ENCODE measurements around the gene HPCAL1. TPM values are rescaled to one million over a fixed set of nuclear protein-coding genes. Genes with fewer than 3 reads are reported as not detected.

Gene HPCAL1
- total and polyA plus RNA-seq, 2 of the 8 experiments (the other 6 are each of a cell fraction or from before 2014, with no cell fraction given), result 5.8 to 8.6 TPM

DNA sequence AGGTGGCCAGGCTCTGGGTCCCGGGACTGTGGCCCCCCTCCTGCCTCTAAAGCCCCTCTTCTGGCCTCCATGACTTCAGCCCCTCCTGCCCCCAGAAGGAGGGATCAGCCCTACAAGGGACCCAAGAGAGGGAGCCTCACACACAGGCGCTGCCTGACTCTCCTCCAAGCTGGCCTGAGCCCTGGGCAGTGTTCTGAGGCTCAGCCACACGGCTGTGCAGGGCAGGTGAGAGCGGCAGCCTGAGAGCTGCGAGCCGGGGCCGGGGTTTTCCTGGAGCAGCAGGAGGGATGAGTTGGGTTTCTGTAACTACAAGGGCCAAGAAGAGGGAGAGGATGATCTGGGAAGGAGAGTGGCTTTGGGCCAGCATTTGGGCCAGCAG lies 70.1 kb downstream of the HPCAL1 start:
- no peak overlapping the region for H3K4me3 ChIP-seq (ENCODE audit: extremely low read depth in 1 of 4, insufficient read depth in 2 of 4, low read depth in 3 of 4, low read length in 4 of 4)
- DNase-seq (ENCODE audit: low read depth in 1 of 2, low spot score in 2 of 2) (no peak), FAIRE-seq (no peak)
- H3K4ac ChIP-seq (replicated peaks; ENCODE audit: insufficient read length, low read depth, low read length), result no peak overlapping the region
- TF ChIP-seq EP300 (IDR thresholded peaks at IDR 0.05; ENCODE audit: borderline replicate concordance in 1 of 2, low read depth in 2 of 2, low read length in 2 of 2), result no peak
- no peak for TF ChIP-seq GTF2F1 (IDR thresholded peaks at IDR 0.05; ENCODE audit: borderline replicate concordance, low read depth, low read length)
- TF ChIP-seq KDM4A (IDR thresholded peaks at IDR 0.05; ENCODE audit: low read depth, low read length, severe bottlenecking), result no peak
- no peak for TF ChIP-seq YY1 (IDR thresholded peaks at IDR 0.05; ENCODE audit: low read depth, low read length)
- no peak for TF ChIP-seq JUND (IDR thresholded peaks at IDR 0.05; ENCODE audit: low read length)
- TF ChIP-seq FOSL1 (IDR thresholded peaks at IDR 0.05; ENCODE audit: insufficient read depth, low read depth, low read length), result no peak
- TF ChIP-seq PHF8 (conservative IDR thresholded peaks at IDR 0.05; ENCODE audit: low read depth, low read length), result no peak
- no peak for TF ChIP-seq KDM1A (IDR thresholded peaks at IDR 0.05; ENCODE audit: borderline replicate concordance, low read length)
- no peak for TF ChIP-seq ZNF274 (IDR thresholded peaks at IDR 0.05; ENCODE audit: borderline replicate concordance, extremely low read depth, low read length)
- TF ChIP-seq BRCA1 (IDR thresholded peaks at IDR 0.05; ENCODE audit: low read depth, low read length), result no peak
- no peak for TF ChIP-seq SP1 (IDR thresholded peaks at IDR 0.05; ENCODE audit: low read depth, low read length)
- TF ChIP-seq RNF2 (IDR thresholded peaks at IDR 0.05; ENCODE audit: borderline replicate concordance, low read depth, low read length, missing control alignments, poor library complexity, severe bottlenecking), result no peak
- no peak for TF ChIP-seq NRF1 (IDR thresholded peaks at IDR 0.05; ENCODE audit: low read depth, low read length)
- peaks cover 5% of the 10 kb centered on the region for H3K79me1 ChIP-seq (ENCODE audit: low read depth, low read length)
- no peak overlapping the region for H2BK20ac ChIP-seq (ENCODE audit: low read length)
- no peak overlapping the region for H3K9ac ChIP-seq (replicated peaks in 1 of 4; ENCODE audit: extremely low read depth in 1 of 4, low read depth in 3 of 4, low read length in 3 of 4)
- H3K79me2 ChIP-seq (ENCODE audit: control insufficient read depth in 1 of 2, insufficient read depth in 2 of 2, low read length in 2 of 2), result no peaks in the 10 kb centered on the region
- 74% methylated on average over 5 of the region's 7 CpGs; no CpG with 5 or more reads in 1 of the 2 experiments for WGBS, 2 experiments (ENCODE audit: extremely low coverage in 1 of 2, insufficient coverage in 1 of 2, insufficient read length in 1 of 2, insufficient replicate concordance in 2 of 2, low coverage in 1 of 2, low lambda C conversion rate in 2 of 2, missing lambda C conversion rate in 1 of 2)
- H2BK120ac ChIP-seq (replicated peaks; ENCODE audit: low read depth, low read length), result no peak overlapping the region
- H3K4me1 ChIP-seq (replicated peaks in 1 of 4; ENCODE audit: control insufficient read depth in 3 of 4, insufficient read depth in 4 of 4, low read length in 3 of 4), result peaks cover 2 to 8% (median 6%) of the 10 kb centered on the region in 4 experiments; a peak in 5 of 7 replicates
- H3K23me2 ChIP-seq (ENCODE audit: low read depth, low read length), result peaks cover 3% of the 10 kb centered on the region; the same call in 1 of the 2 replicates
- H2BK15ac ChIP-seq (ENCODE audit: low read length), result no peak overlapping the region
- peaks cover 0 to 6% of the 10 kb centered on the region in 2 experiments for H4K20me1 ChIP-seq (replicated peaks in 1 of 2; ENCODE audit: control insufficient read depth in 1 of 2, insufficient read depth in 2 of 2, low read length in 2 of 2)
- H4K91ac ChIP-seq (replicated peaks; ENCODE audit: insufficient read length, low read length), result no peak overlapping the region
- no peak overlapping the region for H3K4me2 ChIP-seq (ENCODE audit: insufficient read depth in 1 of 2, low read depth in 2 of 2, low read length in 2 of 2)
- CTCF ChIA-PET (ENCODE audit: partially characterized antibody), result interaction anchor here (1.2 to 4.5 kb wide), 2 partner anchors 20 to 36 kb away, joined by 4 to 29 read pairs; no protein-coding TSS in a partner anchor
- H2BK12ac ChIP-seq (ENCODE audit: low read depth, low read length), result no peak overlapping the region
- H3K9me3 ChIP-seq (ENCODE audit: insufficient read depth in 2 of 2, low read depth in 1 of 2, low read length in 1 of 2), result no peaks in the 10 kb centered on the region
- POLR2A ChIA-PET (ENCODE audit: partially characterized antibody), result no interaction called here
- no peaks in the 10 kb centered on the region for H3K27me3 ChIP-seq (replicated peaks in 1 of 4; ENCODE audit: control insufficient read depth in 3 of 4, extremely low read depth in 1 of 4, insufficient read depth in 3 of 4, low read length in 3 of 4)
- H3K14ac ChIP-seq (ENCODE audit: insufficient read length), result no peak overlapping the region
- H2AFZ ChIP-seq (ENCODE audit: low read length), result no peak overlapping the region
- no peak overlapping the region for H4K5ac ChIP-seq (ENCODE audit: insufficient read length, low read depth, low read length)
- no peak overlapping the region for H2AK5ac ChIP-seq (ENCODE audit: low read depth, low read length)
- H3K27ac ChIP-seq (ENCODE audit: low read depth, low read length), result no peak overlapping the region
- no peak overlapping the region for H4K8ac ChIP-seq (ENCODE audit: extremely low read depth, insufficient read depth, low read length)
- no peak overlapping the region for H3K18ac ChIP-seq (ENCODE audit: extremely low read depth, low read length)
- no peak overlapping the region for H2BK5ac ChIP-seq (ENCODE audit: low read depth, low read length)
- no peak overlapping the region for H3K23ac ChIP-seq (ENCODE audit: insufficient read length)
- no peaks in the 10 kb centered on the region; a peak in 1 of 8 replicates for H3K36me3 ChIP-seq (ENCODE audit: control insufficient read depth in 2 of 4, insufficient read depth in 4 of 4, low read length in 3 of 4)
- H3K56ac ChIP-seq (replicated peaks; ENCODE audit: insufficient read length, low read depth, low read length), result no peak overlapping the region
